ENCODE data around the gene IQSEC3. TPM values are rescaled to one million over a fixed set of nuclear protein-coding genes. Genes with fewer than 3 reads are reported as not detected.
A peak's percentile ranks its signal among the peaks of the same experiment; 100 is the strongest.

IQSEC3 gene
- total RNA-seq, 1 donor from 2014 or later, result not detected

DNA sequence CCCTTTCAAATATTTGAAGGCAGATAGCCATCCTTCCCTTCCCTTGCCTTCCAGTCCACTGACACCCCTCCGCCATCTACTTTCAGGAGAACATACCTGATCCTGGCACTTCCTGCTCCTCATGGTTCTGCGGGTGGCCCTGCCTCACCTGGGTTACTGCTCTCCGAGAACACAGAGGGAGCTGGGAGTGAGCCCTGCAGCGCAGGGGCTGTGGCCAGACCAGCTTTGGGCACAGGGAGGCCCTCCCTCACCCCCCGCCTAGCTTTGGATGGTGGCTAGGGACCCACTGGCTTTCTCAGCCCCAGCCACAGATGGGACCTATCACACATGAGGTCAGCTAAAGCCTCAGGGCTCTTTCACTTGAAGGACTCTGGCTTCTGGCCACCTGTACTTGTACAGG, 12.4 kb downstream of the IQSEC3 start:
- no peak for DNase-seq (ENCODE audit: low read depth)

DNA sequence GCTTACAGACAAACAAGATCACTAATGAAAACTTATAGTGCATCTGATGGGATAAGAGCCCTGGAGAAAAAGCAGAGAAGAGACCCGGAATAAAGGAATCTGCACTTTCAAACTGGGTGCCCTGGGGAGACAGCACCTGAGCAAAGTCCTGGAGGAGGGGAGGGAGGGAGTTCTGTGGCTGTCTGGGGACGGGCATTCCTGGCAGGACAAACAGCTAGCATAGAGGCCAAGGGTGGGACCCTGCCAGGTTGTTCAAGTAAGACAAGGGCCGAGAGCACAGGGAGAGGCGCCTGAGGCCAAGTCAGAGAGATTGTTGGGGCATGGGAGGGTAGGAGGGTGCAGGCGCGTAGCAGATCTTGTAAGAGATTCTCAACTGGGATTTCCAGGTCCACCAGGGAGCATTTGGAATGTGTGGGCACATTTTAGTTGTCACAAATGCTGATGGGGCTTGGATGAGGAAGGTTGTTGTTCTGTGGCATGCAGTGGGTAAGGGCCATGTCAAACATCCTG, 14.2 kb downstream of the IQSEC3 start:
- DNase-seq (ENCODE audit: low read depth), result no peak

GRCh38 chr12:82740-83139, 16.2 kb downstream of the IQSEC3 start:
- no peak for DNase-seq (ENCODE audit: low read depth)

- DNase-seq (ENCODE audit: low read depth), result peak; percentile 70
Measured at GRCh38 chr12:84056-84455, 17.5 kb downstream of the IQSEC3 start.

GRCh38 chr12:85191-85666, 18.7 kb downstream of the IQSEC3 start:
- no peak for DNase-seq (ENCODE audit: low read depth)

DNA sequence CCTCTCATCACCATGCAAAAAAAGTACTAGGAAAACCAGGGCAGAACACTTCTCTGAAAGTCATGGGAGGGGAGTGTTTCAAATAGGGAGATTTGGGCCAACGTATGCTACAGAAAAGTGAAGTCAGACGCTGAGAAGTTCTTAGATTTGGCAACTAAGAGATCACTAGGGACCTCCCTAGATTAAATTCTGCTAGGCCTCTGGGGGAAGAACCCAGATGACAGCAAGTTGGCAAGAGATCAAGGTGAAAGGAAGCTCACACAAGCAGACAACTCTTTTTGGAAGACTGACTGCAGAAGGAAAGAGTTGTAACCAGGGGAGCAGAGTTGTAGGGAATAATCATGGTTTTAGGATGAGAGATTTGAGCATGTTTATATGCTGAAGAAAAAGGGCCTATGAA, 20.7 kb downstream of the IQSEC3 start:
- DNase-seq (ENCODE audit: low read depth), result no peak

DNA sequence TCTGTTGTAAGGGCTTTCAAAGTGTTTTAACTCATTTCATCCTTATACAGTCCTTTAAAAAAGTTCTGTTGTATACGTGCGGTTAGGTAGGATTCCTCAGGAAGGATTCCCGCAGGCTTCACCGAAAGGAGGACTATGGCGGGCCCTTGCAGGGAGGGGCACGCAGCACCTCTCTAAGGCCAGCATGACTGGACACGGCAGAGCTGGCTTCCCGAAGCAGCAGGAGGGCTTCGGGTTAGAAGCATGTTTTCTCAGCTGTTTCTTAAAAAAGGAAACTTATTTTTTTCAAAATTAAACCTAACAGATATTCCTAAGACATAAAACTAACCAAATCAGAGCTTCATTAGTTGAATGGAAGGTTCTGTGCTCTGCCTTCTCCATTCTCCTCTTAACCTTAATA, 21.3 kb downstream of the IQSEC3 start:
- DNase-seq (ENCODE audit: low read depth), result no peak

DNA sequence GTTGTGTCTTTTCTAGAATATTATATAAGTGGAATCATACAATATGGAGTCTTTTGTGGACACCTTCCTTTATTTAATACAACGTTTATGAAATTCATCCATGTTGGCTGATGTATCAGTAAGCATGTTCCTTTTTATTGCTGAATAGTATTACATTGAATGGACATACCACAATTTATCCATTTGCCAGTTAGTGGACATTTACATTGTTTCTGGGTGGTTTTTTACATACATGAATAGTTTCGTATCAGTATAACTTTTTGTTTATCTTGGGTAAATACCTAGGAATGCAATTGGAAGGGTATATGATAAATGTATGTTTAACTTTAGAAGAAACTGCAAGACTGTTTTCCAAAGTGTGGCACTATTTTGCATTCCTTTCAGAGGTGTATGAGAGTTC, 23.1 kb downstream of the IQSEC3 start:
- DNase-seq (ENCODE audit: low read depth), result no peak

GRCh38 chr12:91213-91612, 24.6 kb downstream of the IQSEC3 start:
- DNase-seq (ENCODE audit: low read depth), result peak; percentile 10

- no peak for DNase-seq (ENCODE audit: low read depth)
Measured at GRCh38 chr12:93266-94005, 26.9 kb downstream of the IQSEC3 start.

DNA sequence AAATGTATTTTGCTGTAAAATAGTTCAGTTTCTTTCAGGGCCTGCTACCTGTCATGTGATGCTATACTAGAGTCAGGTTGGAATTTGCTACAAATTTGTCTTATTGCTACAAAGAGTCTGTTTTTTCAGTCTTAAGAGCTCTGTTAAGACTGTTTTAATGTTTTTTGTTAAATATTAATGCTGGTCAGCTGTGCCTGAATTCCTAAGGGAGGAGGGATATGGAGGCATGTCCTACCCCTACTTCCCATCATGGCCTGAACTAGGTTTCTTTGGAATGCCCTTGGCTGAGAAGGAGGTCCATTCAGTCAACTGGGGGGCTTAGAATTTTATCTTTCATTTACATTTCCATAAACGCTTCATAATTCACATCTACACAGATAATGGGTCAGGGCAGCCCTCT, 30.0 kb downstream of the IQSEC3 start:
- DNase-seq (ENCODE audit: low read depth), result no peak

- DNase-seq (ENCODE audit: low read depth), result no peak
Measured at GRCh38 chr12:98924-99352, 32.4 kb downstream of the IQSEC3 start.

DNA sequence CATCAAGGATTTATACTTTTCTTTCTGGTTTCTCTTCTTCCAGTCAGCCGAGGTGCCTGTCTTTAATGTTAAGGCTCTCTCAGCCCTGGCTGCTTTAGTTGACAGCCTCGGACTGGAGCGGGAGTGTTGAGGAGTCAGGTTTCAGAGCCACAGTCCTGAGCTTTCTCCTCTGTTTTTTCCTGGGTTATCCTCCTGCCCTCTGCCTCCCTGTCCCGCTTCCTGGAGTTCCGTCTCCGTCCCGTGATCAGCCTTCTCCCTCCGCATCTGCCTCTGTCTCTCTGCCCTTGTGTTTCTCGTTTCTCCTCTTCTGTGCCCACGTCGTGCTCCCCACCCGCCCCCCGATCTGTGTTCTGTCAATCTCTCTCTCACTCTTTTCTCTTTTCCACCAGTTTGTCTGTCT, 33.0 kb downstream of the IQSEC3 start:
- DNase-seq (ENCODE audit: low read depth), result peak; percentile 24

DNA sequence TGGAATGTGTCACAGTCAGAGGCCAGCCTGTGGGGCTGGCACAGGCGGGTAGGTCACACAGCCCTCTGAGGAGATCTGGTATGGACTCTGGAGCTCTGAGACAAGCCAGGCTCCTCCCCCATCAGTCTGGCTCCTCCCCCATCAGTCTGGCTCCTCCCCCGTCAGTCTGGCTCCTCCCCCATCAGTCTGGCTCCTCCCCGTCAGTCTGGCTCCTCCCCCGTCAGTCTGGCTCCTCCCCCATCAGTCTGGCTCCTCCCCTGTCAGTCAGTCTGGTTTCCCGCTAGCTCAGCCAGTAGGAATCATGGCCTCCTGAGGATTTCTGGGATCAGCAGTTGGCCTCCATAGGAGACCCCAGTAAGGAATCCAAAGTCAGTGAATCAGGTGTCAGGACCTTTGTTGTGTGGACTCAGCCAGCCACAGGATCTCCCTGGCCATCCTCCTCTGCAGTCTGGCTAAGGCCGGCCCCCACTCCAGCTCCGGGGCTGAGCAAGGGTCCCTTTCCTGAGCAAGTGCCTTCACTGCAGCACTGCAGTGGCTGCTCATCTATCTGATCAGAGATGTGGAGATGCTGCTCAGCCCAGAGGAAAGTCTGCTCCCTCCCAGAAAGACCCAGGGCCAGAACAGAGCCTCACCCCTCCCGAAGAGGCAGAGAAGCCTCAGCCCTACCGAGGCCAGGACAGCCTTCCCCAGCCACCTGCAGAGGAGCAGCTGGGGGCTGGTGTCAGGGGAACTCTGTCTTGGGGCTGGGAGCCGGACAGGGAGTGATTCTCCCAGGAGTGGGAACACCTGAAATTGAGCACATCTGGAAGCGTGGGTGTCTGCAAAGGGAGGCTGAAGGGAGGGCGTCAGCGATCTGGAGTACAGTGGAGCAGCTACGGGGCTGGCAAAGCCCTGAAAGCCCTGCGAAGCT, 35.7 kb downstream of the IQSEC3 start:
- DNase-seq (ENCODE audit: low read depth), result no peak

DNA sequence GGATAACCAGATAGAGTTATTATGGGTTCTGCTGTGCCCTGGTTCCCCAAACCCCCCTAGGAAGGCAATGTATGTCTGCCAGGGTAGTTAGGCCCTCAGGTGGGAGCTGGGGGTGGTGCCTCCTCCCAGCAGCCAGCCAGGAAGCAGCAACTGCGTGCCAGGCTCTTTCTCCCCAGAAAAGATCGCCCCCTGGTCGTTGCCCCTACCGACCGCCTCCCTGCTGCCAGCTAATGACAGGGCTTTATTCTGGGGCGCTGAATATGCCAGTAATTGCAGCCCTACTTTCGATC, 36.3 kb downstream of the IQSEC3 start:
- DNase-seq (ENCODE audit: low read depth), result no peak

- no peak for DNase-seq (ENCODE audit: low read depth)
Measured at GRCh38 chr12:103169-103981, 36.8 kb downstream of the IQSEC3 start.

- peak; percentile 19 for DNase-seq (ENCODE audit: low read depth)
Measured at GRCh38 chr12:104551-105081, 38.0 kb downstream of the IQSEC3 start.

- no peak for DNase-seq (ENCODE audit: low read depth)
Measured at GRCh38 chr12:105696-106095, 39.1 kb downstream of the IQSEC3 start.

DNA sequence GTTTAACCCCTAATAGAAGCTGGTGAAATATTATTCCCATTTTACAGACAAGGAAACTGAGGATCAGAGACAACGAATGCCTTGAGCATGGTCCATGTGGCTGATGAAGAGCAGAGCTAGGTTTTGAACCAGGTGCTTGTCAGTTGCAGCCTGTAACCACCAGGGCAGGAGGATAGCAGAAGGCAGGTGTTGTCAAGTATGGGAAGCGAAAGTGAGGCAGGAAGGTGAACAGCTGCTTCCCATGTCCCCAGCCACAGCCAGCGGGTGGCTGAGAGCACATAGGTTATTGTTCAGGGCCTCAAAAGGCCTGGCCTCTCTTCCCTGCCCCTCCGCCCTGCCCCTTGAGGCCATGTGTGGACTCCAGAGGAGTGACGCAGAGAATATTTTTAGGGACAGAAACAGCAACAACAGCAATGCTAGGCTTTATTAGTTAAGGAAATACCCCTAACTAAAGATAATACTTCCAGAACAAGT, 39.6 kb downstream of the IQSEC3 start:
- DNase-seq (ENCODE audit: low read depth), result peak; percentile 78

DNA sequence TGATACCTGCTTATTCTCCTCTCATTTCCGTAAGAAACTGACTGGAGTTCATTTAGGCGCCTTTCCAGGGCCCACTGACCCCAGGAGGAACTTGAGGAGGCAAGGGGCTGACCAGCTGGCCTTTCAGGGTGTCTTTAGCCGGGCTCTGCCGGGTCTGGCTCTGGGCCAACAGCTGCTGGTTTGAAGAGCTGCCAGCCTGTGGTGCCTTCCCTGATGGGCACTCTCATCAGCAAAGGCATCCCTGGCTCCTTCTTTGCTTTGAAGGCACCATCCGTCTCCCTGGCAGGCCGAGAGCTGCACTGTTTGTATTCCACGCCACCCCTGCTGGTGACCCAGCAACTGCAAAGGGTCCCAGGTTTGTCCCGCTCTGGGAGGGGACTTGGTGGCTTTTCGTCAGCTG, 42.0 kb downstream of the IQSEC3 start:
- DNase-seq (ENCODE audit: low read depth), result peak; percentile 83

DNA sequence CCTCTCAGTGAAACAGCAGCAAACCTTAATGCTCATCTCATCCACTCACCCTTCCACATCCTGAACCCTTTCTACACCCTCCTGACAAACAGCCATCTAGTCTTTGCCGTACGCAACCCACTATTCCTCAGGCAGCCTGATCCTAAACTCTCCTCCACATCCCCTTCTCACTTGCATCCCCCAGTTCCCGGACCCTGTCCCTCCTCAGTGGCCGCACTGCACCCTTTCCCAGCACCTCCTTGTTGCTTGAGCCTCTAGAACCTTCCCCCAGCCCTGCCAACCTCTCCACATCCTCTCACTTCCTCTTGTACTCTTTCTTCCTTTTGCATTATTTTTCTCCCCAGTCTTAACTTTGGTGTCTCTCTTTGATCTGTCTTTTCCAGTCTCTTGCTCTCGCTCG, 42.9 kb downstream of the IQSEC3 start:
- DNase-seq (ENCODE audit: low read depth), result no peak
